GM06990 (cell line): Measurements from ENCODE around the gene JMJD8.

Experiments used
- DNase-seq: peaks from one replicate; pipeline ENCODE4 v3.0.0-alpha.2; 2011; ENCODE audit not compliant: insufficient read length; ENCODE audit errors: extremely low read depth
- H3K27me3 ChIP-seq: replicated peaks from 2 replicates; pipeline ENCODE4 v1.6.0; 2011; ENCODE audit warnings: low read length; ENCODE audit not compliant: control insufficient read depth, insufficient read depth
- H3K36me3 ChIP-seq: 2 replicates; pipeline ENCODE4 v1.5.1; 2011; ENCODE audit warnings: low read length; ENCODE audit not compliant: control insufficient read depth, insufficient read depth
- H3K4me3 ChIP-seq: replicated peaks from 2 replicates; pipeline ENCODE4 v1.5.1; 2011; ENCODE audit warnings: low read depth, mild to moderate bottlenecking, control low read depth, low read length
- TF ChIP-seq, protein P1 (sequence below): IDR thresholded peaks from 2 replicates; pipeline ENCODE4 v1.5.1; 2011; ENCODE audit warnings: low read length, control low read depth, mild to moderate bottlenecking, inconsistent platforms; ENCODE audit not compliant: insufficient read depth, poor library complexity, severe bottlenecking

The JMJD8 gene

GRCh38 chr16:676913-677312, 7.2 kb downstream of the JMJD8 start:
- DNase-seq: no peak
- no peak overlapping the region for H3K4me3 ChIP-seq

DNA sequence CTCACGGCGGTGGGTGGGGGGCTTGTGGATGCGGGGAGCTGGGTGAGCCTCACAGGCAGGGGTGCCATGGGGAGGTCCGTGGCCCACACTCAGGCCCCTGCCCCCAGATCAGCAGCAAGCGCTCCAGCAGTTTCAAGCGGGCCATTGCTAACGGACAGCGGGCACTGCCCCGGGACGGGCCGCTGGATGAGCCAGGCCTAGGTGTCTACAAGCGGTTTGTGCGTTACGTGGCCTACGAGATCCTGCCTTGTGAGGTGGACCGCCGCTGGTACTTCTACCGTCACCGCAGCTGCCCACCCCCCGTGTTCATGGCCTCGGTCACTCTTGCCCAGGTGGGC, 7.6 kb downstream of the JMJD8 start:
- H3K36me3 ChIP-seq: peaks cover 16% of the 10 kb centered on the region
- H3K4me3 ChIP-seq: no peak overlapping the region
- H3K27me3 ChIP-seq: no peaks in the 10 kb centered on the region
- no peak for DNase-seq
- TF ChIP-seq, protein P1, sequence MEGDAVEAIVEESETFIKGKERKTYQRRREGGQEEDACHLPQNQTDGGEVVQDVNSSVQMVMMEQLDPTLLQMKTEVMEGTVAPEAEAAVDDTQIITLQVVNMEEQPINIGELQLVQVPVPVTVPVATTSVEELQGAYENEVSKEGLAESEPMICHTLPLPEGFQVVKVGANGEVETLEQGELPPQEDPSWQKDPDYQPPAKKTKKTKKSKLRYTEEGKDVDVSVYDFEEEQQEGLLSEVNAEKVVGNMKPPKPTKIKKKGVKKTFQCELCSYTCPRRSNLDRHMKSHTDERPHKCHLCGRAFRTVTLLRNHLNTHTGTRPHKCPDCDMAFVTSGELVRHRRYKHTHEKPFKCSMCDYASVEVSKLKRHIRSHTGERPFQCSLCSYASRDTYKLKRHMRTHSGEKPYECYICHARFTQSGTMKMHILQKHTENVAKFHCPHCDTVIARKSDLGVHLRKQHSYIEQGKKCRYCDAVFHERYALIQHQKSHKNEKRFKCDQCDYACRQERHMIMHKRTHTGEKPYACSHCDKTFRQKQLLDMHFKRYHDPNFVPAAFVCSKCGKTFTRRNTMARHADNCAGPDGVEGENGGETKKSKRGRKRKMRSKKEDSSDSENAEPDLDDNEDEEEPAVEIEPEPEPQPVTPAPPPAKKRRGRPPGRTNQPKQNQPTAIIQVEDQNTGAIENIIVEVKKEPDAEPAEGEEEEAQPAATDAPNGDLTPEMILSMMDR: no peak

More at GRCh38 chr16:676913-677312, 7.2 kb downstream of the JMJD8 start:
- TF ChIP-seq, protein P1: no peak
- peaks cover 19% of the 10 kb centered on the region for H3K36me3 ChIP-seq
- H3K27me3 ChIP-seq: no peaks in the 10 kb centered on the region

DNA sequence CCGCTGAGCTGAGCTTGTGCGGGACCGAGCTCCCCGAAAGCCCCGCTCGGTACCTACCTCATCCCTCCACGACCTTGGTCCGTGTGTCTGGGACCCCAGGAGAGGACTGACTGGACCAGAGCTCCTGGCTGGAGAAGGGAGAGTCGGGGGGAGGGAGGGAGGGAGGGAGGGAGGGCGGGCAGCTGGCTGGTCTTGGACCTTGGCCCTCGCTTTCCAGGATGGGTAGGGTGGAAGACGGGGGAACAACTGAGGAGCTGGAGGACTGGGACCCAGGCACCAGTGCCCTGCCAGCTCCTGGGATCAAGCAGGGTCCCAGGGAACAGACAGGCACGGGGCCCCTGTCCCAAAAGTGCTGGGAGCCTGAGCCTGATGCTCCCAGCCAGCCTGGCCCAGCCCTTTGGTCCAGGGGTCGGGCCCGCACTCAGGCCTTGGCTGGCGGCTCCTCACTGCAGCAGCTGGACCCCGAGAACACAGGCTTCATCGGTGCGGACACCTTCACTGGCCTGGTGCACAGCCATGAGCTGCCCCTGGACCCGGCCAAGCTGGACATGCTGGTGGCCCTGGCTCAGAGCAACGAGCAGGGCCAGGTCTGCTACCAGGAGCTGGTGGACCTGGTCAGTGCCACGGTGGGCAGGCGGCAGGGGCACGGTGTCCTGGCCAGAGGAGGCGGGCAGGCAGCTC, 8.1 kb downstream of the JMJD8 start:
- no peak overlapping the region for H3K4me3 ChIP-seq
- H3K36me3 ChIP-seq: peaks cover 19% of the 10 kb centered on the region
- TF ChIP-seq, protein P1: no peak
- DNase-seq: no peak
- no peaks in the 10 kb centered on the region for H3K27me3 ChIP-seq

DNA sequence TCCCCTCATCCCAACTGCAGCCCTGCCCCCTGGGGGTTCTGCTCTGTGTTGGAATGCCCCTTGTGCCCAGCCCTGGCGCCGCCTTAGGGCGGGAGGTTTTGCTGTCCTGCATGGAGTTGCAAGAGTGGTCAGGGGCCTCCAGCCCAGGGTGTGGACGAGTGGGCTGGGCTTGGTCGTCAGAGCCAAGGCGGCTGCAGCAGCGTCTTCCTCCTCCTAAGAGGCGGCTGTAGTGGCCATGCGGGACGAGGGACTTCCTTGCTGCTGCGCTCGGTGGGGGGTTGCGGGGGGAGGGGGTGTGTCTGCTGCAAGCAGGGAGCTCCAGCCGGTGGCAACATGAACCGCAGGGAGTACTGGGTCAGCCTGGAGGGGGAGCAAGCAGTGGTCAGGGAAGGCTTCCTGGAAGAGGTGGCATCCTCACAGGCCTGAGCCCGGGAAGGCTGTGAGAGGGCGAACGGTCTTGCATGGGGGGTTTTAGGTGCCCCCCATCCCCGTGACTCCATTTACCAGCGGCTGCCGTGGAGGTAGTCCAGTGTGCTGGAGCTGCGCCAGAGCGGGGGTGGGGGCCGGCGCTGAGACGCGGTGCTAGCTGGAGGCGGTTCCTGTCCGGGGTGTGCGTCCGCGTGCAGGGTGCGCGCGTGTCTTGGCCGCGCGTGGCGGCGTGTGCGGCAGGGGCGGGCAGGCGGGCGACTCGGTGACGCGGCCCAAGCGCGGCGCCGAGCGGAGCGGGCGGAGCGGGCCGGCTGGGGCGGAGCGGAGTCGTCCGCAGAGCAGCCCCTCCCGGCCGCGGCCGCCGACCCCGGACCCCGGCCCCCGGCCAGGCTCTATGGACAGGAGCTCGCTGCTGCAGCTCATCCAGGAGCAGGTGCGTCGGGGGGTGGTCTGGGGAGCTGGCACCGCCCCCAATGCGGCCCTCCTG, 8.9 kb downstream of the JMJD8 start, which contains the start of gene RHBDL1:
Gene RHBDL1 (plus strand): TSS at position 704 of the 916 bp plus-strand sequence. CDS start 120 bp downstream, at position 824.
- Histone ChIP-seq H3K4me3 (no peak within 1 kb of the TSS), H3K36me3 (peaks cover 23% of the 10 kb centered on the region), H3K27me3 (no peaks in the 10 kb centered on the region)
- no peak for DNase-seq
- TF ChIP-seq, protein P1: no peak

DNA sequence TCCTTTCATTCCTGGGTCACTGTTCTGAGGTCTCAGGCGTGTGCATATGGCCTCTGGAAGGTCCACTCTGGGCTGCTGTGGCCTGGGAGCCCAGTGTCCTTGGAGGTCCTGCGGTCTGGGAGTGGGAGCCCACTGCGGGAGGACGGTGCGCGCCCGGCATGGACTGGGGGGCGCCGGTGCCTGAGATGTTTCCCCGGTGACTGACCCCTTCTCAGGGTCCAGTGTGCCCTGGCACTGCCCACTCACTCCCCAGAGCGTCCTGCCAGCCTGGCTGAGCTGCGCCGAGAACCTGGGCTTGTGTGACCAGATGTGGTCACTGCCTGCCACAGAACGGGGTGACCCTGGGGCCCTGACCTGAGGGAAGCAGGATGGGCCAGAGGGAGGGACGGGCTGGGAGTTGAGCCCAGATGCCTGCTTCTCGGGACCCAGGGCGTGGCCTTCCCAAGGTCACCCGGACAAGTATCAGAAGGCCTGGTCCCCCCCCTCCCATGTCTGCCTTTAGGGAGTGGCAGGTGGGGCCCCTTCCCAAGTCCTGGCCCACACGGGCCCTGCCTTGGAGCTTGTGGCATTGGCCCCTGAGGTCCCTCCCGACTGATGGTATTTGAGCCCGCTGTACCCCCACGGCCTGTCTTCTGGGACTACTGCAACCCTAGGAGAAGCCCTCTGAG, 9.8 kb downstream of the JMJD8 start:
- no peak for DNase-seq
- TF ChIP-seq, protein P1: no peak
- Histone ChIP-seq H3K4me3 (no peak overlapping the region), H3K36me3 (peaks cover 31% of the 10 kb centered on the region), H3K27me3 (no peaks in the 10 kb centered on the region)
